Measurements from ENCODE around the gene CRTC3.

The CRTC3 gene

DNA sequence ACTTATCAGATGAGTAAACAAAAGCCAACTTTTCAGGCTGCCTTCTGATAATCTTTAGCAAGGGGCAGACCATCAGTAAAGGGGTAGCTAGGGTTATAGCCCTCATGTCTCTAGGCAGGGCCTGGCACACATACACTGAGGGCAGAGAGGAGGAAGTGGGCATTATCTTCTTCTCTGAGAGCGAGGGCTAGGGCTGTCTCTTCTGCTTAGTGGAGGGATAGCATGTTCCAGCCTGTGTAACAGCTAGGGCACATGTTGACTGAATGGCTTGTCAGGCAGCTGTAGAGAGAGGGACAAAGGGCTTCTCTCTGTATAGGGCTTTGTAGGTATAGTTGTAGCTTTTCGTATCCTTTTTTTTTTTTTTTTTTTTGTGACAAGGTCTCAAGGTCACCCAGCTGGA, 17.8 kb downstream of the CRTC3 start:
- CTCF ChIA-PET, result no interaction called here

GRCh38 chr15:90550919-90551318, 21.2 kb downstream of the CRTC3 start:
- DNase-seq (ENCODE audit: extremely low spot score), result no peak
- CTCF ChIA-PET, result no interaction called here
- POLR2A ChIA-PET, result no interaction called here
- no peak for TF ChIP-seq BHLHE40 (IDR thresholded peaks at IDR 0.05; ENCODE audit: borderline replicate concordance)
- TF ChIP-seq L3MBTL2 (conservative IDR thresholded peaks at IDR 0.05), result no peak
- TF ChIP-seq TARDBP (IDR thresholded peaks at IDR 0.05), result no peak
- TF ChIP-seq ZNF384 (IDR thresholded peaks at IDR 0.05), result no peak
- TF ChIP-seq HDGF (IDR thresholded peaks at IDR 0.05; ENCODE audit: borderline replicate concordance), result no peak
- TF ChIP-seq FOXA1 (IDR thresholded peaks at IDR 0.05), result no peak
- TF ChIP-seq LEF1 (IDR thresholded peaks at IDR 0.05; ENCODE audit: borderline replicate concordance), result no peak
- no peak for TF ChIP-seq FOXK2 (IDR thresholded peaks at IDR 0.05)
- no peak for TF ChIP-seq SP1 (IDR thresholded peaks at IDR 0.05)
- TF ChIP-seq NFRKB (IDR thresholded peaks at IDR 0.05), result no peak
- no peak for TF ChIP-seq CTBP1 (IDR thresholded peaks at IDR 0.05; ENCODE audit: borderline replicate concordance)
- TF ChIP-seq ARNT (IDR thresholded peaks at IDR 0.05), result no peak
- TF ChIP-seq FOXM1 (IDR thresholded peaks at IDR 0.05; ENCODE audit: borderline replicate concordance), result no peak
- TF ChIP-seq ELF4 (IDR thresholded peaks at IDR 0.05), result no peak
- TF ChIP-seq, protein P1, sequence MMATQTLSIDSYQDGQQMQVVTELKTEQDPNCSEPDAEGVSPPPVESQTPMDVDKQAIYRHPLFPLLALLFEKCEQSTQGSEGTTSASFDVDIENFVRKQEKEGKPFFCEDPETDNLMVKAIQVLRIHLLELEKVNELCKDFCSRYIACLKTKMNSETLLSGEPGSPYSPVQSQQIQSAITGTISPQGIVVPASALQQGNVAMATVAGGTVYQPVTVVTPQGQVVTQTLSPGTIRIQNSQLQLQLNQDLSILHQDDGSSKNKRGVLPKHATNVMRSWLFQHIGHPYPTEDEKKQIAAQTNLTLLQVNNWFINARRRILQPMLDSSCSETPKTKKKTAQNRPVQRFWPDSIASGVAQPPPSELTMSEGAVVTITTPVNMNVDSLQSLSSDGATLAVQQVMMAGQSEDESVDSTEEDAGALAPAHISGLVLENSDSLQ (IDR thresholded peaks at IDR 0.05), result no peak
- TF ChIP-seq SUZ12 (IDR thresholded peaks at IDR 0.05), result no peak

More for the DNA sequence above, 17.8 kb downstream of the CRTC3 start:
- POLR2A ChIA-PET, result no interaction called here
- TF ChIP-seq FOXK2 (IDR thresholded peaks at IDR 0.05) (no peak), FOXM1 (IDR thresholded peaks at IDR 0.05; ENCODE audit: borderline replicate concordance) (no peak), NFRKB (IDR thresholded peaks at IDR 0.05) (no peak), ARNT (IDR thresholded peaks at IDR 0.05) (no peak), ELF4 (IDR thresholded peaks at IDR 0.05) (no peak), LEF1 (IDR thresholded peaks at IDR 0.05; ENCODE audit: borderline replicate concordance) (no peak), FOXA1 (IDR thresholded peaks at IDR 0.05) (no peak)
- DNase-seq (ENCODE audit: extremely low spot score), result no peak

- no peak for DNase-seq (ENCODE audit: extremely low spot score)
- CTCF ChIA-PET, result no interaction called here
- TF ChIP-seq ARNT (IDR thresholded peaks at IDR 0.05) (no peak), BHLHE40 (IDR thresholded peaks at IDR 0.05; ENCODE audit: borderline replicate concordance) (no peak), TARDBP (IDR thresholded peaks at IDR 0.05) (no peak), FOXM1 (IDR thresholded peaks at IDR 0.05; ENCODE audit: borderline replicate concordance) (no peak), ZNF384 (IDR thresholded peaks at IDR 0.05) (no peak), FOXA1 (IDR thresholded peaks at IDR 0.05) (no peak), L3MBTL2 (conservative IDR thresholded peaks at IDR 0.05) (no peak), CTBP1 (IDR thresholded peaks at IDR 0.05; ENCODE audit: borderline replicate concordance) (no peak), NFRKB (IDR thresholded peaks at IDR 0.05) (no peak), SUZ12 (IDR thresholded peaks at IDR 0.05) (no peak), ELF4 (IDR thresholded peaks at IDR 0.05) (no peak), FOXK2 (IDR thresholded peaks at IDR 0.05) (no peak)
- POLR2A ChIA-PET, result no interaction called here
Measured at GRCh38 chr15:90552162-90552928, 22.6 kb downstream of the CRTC3 start.

- DNase-seq (ENCODE audit: extremely low spot score), result no peak
- POLR2A ChIA-PET, result no interaction called here
- CTCF ChIA-PET, result no interaction called here
- TF ChIP-seq TARDBP (IDR thresholded peaks at IDR 0.05) (no peak), FOXA1 (IDR thresholded peaks at IDR 0.05) (no peak), CTBP1 (IDR thresholded peaks at IDR 0.05; ENCODE audit: borderline replicate concordance) (no peak), ZNF384 (IDR thresholded peaks at IDR 0.05) (no peak)
Measured at GRCh38 chr15:90552929-90553211, 23.1 kb downstream of the CRTC3 start.

- CTCF ChIA-PET, result no interaction called here
- DNase-seq (ENCODE audit: extremely low spot score), result no peak
- POLR2A ChIA-PET, result no interaction called here
- TF ChIP-seq CTBP1 (IDR thresholded peaks at IDR 0.05; ENCODE audit: borderline replicate concordance) (no peak), FOXK2 (IDR thresholded peaks at IDR 0.05) (no peak), TARDBP (IDR thresholded peaks at IDR 0.05) (no peak), SUZ12 (IDR thresholded peaks at IDR 0.05) (no peak), ARNT (IDR thresholded peaks at IDR 0.05) (no peak), HDGF (IDR thresholded peaks at IDR 0.05; ENCODE audit: borderline replicate concordance) (no peak)
- TF ChIP-seq, protein P1 (IDR thresholded peaks at IDR 0.05), result no peak
Measured at GRCh38 chr15:90553248-90553745, 23.6 kb downstream of the CRTC3 start.

DNA sequence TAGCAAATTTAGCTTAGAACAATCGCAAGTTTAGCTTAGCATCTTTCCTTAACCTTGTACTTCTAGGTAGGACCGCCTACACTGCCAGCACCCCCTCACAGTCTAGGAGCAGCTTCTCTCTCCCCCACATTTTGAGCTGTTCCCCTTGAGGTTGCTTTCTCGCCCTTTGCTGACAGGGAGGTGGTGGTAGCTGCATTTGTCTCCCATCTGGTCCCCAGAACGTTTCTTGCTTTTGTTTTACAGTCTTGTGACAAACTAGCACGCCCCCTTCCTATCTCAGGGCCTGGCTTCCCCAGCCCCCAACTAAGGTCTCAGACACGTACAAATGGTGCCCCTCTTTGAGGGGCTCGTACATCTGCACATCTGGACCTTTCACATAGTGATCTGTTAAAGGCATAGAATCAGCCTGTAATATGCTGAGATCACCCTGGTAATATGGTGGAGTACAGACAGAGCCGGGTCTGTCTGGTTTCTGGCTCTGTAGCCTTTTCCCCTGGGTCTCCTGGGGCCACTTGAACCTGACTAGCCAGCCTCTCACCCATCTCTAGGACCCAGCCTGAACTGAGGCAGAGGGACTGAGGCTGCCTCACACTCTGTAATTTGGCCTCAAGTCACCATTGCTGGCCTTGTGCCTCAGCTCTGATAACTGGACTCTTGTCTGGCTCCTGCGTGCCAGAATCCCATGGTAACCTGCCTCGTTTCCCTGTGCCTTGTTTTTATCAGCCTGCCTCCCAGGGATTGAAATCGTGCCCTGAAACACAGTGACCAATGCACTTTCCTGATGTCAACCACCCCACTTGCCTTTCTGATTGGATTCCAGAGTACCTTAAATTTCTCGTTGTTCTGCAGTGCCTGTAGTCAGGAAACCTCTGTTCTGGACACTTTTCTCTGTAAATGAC, 27.7 kb downstream of the CRTC3 start:
- POLR2A ChIA-PET, result no interaction called here
- no peak for DNase-seq (ENCODE audit: extremely low spot score)
- TF ChIP-seq SUZ12 (IDR thresholded peaks at IDR 0.05), result no peak
- TF ChIP-seq LEF1 (IDR thresholded peaks at IDR 0.05; ENCODE audit: borderline replicate concordance), result no peak
- TF ChIP-seq, protein P1 (IDR thresholded peaks at IDR 0.05), result no peak
- no peak for TF ChIP-seq FOXK2 (IDR thresholded peaks at IDR 0.05)
- no peak for TF ChIP-seq SP1 (IDR thresholded peaks at IDR 0.05)
- no peak for TF ChIP-seq TARDBP (IDR thresholded peaks at IDR 0.05)
- TF ChIP-seq ARNT (IDR thresholded peaks at IDR 0.05), result no peak
- no peak for TF ChIP-seq NFRKB (IDR thresholded peaks at IDR 0.05)
- no peak for TF ChIP-seq HDGF (IDR thresholded peaks at IDR 0.05; ENCODE audit: borderline replicate concordance)
- no peak for TF ChIP-seq ELF4 (IDR thresholded peaks at IDR 0.05)
- TF ChIP-seq FOXM1 (IDR thresholded peaks at IDR 0.05; ENCODE audit: borderline replicate concordance), result no peak
- no peak for TF ChIP-seq CTBP1 (IDR thresholded peaks at IDR 0.05; ENCODE audit: borderline replicate concordance)
- no peak for TF ChIP-seq FOXA1 (IDR thresholded peaks at IDR 0.05)
- no peak for TF ChIP-seq ZNF384 (IDR thresholded peaks at IDR 0.05)
- TF ChIP-seq BHLHE40 (IDR thresholded peaks at IDR 0.05; ENCODE audit: borderline replicate concordance), result no peak
- no peak for TF ChIP-seq L3MBTL2 (conservative IDR thresholded peaks at IDR 0.05)
- CTCF ChIA-PET, result interaction anchor here (1.3 kb wide), 1 partner anchor 17 kb away, joined by 3 read pairs; no protein-coding TSS in a partner anchor
